Effector CD4-positive, alpha-beta T cell (primary cell): ENCODE data around the gene NUMBL.
"Not testable (repeated sequence)": the region's sequence is repeated elsewhere in the genome, so short reads cannot be mapped to it uniquely, and the experiment has no call there.

Source experiments
- DNase-seq: peaks from one replicate; pipeline ENCODE4 v3.0.0-alpha.2; 2020

NUMBL gene

GRCh38 chr19:40661616-40662015, 28.8 kb downstream of the NUMBL start:
- no peak for DNase-seq

GRCh38 chr19:40659566-40659965, 30.9 kb downstream of the NUMBL start:
- DNase-seq = no peak

GRCh38 chr19:40659116-40659515, 31.3 kb downstream of the NUMBL start:
- no peak for DNase-seq

DNA sequence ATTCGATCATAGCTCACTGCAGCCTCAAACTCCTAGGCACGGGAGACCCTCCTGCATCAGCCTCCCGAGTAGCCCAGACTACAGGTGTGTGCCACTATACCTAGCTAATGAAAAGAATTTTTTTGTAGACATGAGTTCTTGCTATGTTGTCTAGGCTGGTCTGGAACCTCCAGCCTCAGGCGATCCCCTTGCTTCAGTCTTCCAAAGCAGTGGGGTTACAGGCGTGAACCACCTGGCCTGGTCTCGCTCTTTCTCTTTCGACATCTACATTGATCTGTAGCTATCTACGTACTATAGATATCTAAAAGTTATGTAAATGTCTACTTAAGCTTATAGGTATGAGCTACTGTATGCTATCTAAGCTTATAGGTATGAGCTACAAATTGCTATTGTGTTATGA, 32.4 kb downstream of the NUMBL start:
- DNase-seq = no peak

- not testable (repeated sequence) for DNase-seq
Observed at GRCh38 chr19:40655684-40656083, 34.8 kb downstream of the NUMBL start.

GRCh38 chr19:40652303-40652702, 38.1 kb downstream of the NUMBL start:
- DNase-seq = not testable (repeated sequence)

DNA sequence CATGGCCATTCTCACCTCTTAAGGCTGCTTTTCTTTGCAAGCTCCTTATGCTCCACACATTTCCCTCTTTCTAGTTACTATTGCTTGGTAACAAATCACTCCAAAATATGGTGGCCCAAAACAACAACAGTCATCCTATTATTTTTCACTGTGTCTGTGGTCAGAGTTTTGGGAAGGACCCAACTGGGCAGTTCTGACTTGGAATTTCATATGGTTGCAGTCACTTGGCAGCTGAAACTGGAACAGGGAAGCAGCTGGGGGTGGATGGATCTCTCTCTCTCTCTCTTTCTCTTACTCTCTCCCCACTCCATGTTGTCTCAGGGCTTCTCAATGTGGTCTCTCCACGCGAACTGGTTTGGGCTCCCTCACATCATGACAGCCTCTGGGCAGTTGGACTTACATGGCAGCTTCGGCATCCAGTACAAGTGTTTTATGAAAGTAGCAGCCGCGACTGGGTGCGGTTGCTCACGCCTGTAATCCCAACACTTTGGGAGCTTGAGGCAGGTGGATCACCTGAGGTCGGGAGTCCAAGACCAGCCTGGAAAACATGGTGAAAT, 39.6 kb downstream of the NUMBL start:
- no peak for DNase-seq

DNA sequence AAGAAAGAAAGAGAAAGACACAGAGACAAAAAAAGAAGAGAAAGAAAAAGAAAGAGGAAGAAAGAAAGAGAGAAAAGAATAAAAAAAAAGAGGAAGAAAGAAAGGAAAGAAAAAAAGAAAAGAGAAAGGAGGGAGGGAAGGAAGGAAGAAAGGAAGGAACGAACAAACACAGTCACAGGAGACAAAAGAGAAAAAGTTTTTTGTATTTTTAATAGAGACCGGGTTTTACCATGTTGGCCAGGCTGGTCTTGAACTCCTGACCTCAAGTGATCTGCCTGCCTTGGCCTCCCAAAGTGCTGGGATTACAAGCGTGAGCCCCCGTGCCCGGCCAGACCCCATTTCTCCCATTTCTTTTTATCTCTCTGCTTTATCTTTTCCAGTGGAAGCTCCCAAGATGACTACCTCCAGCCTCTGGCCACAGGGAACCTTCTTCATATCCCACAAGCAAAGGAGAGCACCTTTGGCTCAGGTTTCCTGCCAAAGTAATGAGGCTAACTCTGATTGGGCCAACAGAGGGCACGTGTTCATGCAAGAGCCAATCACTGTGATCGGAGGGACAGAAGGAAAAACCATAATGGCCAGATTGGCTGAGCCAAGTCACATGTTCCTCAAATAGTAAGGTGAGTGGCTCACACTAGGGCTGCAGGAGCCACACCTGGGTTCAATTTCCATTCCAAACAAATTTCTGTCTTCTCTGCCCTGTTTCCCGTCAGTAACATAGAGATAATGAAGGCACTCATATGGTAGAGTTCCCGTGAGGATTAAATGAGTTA, 40.4 kb downstream of the NUMBL start:
- DNase-seq = not testable (repeated sequence)

DNA sequence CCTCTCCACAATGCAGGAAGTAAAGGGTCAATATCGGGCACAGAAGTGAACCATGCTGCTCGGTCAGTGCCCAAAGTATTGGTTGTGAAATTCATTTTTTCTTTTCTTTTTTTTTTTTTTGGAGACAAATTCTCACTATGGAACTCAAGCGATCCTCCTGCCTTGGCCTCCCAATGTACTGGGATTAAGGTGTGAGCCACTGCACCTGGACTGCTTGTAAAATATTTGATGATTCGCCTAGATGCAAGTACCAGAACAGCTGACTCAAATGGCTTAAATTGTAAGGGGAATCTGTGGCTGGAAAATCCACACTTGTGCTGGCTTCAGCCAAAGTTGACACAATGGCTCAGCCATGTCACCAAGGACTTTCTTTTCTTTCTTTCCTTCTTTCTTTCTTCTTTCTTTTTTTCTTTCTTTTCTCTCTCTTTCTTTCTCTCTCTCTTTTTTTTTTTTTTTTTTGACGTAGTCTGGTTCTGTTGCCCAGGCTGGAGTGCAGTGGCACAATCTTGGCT, 43.7 kb downstream of the NUMBL start:
- DNase-seq = no peak

- no peak for DNase-seq
Observed at GRCh38 chr19:40642757-40643305, 47.6 kb downstream of the NUMBL start.

GRCh38 chr19:40642051-40642706, 48.3 kb downstream of the NUMBL start:
- DNase-seq = no peak

GRCh38 chr19:40641281-40641680, 49.2 kb downstream of the NUMBL start:
- no peak for DNase-seq

GRCh38 chr19:40640744-40641143, 49.7 kb downstream of the NUMBL start:
- DNase-seq = no peak

- DNase-seq = no peak
Observed at GRCh38 chr19:40639638-40639982, 50.8 kb downstream of the NUMBL start.

DNA sequence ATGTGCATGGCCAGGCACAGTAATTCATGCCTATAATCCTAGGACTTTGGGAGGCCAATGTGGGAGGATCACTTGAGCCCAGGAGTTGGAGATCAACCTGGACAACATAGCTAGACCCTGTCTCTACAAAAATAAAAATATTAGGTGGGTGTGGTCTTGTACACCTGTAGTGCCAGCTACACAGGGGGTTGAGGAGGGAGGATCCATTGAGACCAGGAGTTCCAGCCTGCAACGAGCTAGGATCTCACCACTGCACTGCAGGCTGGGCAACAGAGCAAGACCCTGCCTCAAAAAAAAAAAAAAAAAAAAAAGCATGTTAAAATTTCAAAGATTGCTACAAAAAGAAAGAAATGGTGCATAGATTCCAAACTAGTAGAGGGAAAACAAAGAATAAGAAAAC, 52.1 kb downstream of the NUMBL start:
- DNase-seq = no peak

DNA sequence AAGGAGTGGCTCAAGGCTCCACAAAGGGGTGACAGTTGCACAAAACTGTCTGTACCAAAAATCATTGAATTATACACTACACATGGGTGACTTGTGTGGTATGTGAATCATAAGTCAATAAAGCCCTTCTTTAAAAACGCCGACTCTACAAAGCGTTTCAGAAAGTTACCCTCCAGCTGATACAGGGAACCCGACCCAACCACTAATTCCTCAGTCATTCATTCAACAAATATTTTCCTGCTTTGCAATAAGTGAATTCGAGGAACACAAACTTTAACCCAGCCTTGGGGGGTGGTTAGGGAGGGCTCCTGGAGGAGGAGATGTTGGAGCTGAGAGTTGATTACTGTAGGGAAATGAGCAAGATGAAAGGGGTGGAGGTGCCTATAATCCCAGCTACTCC, 57.2 kb downstream of the NUMBL start:
- DNase-seq = no peak

DNA sequence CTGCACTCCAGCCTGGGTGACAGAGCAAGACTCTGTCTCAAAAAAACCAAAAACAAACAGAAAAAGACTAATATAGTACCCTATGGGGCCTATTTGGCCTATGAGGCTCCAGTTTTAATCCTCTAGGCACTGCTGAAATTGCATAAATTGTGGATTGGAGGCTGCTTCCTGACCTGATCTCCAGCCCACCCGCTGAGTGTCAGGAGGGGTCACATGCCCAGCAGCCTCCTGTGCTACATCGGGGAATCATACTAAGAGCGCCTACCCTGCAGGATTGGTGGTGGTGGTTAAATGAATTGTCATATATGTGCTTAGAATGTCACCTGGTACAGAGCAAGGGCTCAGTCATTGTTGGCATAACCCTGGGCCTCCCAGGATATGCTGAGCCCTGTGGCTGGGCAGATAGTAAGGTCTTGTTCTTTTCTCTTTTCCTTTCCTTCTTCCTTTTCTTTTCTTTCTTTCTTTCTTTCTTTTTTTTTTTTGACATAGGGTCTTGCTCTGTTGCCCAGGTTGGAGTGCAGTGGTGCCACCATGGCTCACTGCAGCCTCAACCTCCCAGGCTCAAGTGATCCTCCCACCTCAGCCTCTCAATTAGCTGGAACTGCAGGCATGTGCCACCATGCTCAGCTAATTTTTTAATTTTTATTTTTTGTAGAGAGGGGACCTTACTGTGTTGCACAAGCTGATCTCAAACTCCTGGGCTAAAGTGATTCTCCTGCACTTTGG, 58.0 kb downstream of the NUMBL start:
- no peak for DNase-seq

DNA sequence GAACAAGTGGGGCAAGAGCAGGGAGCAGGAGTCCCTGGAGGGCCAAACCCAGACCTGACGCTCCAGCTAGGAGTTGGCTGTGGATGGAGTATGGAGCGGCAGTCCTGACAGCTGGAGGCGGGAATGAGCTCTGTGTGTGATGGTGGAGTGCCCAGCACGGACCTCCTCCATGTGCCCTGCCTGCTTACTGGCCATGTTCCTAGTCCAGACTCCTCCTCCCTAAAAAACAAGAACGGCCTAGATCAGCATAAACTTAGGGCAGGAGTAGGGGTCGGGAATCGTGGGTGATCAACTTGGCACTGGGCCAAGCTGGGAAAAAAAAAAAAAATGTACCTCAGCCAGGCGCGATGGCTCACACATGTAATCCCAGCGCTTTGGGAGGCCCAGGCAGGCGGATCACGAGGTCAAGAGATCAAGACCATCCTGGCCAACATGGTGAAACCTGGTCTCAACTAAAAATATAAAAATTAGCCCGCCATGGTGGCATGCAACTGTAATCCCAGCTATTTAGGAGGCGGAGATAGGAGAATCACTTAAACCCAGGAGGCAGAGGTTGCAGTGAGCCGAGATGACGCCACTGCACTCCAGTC, 59.8 kb downstream of the NUMBL start:
- no peak for DNase-seq

GRCh38 chr19:40629346-40629745, 61.1 kb downstream of the NUMBL start:
- no peak for DNase-seq

GRCh38 chr19:40627486-40628279, 62.8 kb downstream of the NUMBL start:
- no peak for DNase-seq

DNA sequence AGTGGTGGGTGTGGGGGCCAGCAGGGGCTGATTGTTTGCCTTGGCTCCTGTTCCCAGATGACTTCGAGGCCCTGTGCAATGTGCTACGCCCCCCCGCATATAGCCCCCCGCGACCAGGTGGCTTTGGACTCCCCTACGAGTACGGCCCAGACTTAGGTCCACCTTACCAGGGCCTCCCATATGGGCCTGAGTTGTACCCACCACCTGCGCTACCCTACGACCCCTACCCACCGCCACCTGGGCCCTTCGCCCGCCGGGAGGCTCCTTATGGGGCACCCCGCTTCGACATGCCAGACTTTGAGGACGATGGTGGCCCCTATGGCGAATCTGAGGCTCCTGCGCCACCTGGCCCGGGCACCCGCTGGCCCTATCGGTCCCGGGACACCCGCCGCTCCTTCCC, 63.5 kb downstream of the NUMBL start:
- no peak for DNase-seq
